ENCODE data around the gene PCNX2.

PCNX2 gene

GRCh38 chr1:233019083-233019482, 276.4 kb downstream of the PCNX2 start:
- no peak for DNase-seq
- Histone ChIP-seq H3K36me3 (no peaks in the 10 kb centered on the region), H3K4me1 (no peaks in the 10 kb centered on the region), H3K9me3 (no peaks in the 10 kb centered on the region), H3K4me3 (no peak overlapping the region), H3K27me3 (no peaks in the 10 kb centered on the region), H3K27ac (no peak overlapping the region)
- no peak for TF ChIP-seq CTCF (IDR thresholded peaks at IDR 0.05)
- intact Hi-C loops (cut with DNase I; ENCODE audit: low total_unique reads): no loop called here

GRCh38 chr1:233016798-233017197, 278.7 kb downstream of the PCNX2 start:
- H3K4me3 ChIP-seq: no peak overlapping the region
- no peak for DNase-seq
- intact Hi-C loops (cut with DNase I; ENCODE audit: low total_unique reads): no loop called here
- H3K9me3 ChIP-seq: no peaks in the 10 kb centered on the region
- TF ChIP-seq CTCF (IDR thresholded peaks at IDR 0.05): no peak
- no peak overlapping the region for H3K27ac ChIP-seq
- H3K4me1 ChIP-seq: no peaks in the 10 kb centered on the region
- H3K27me3 ChIP-seq: no peaks in the 10 kb centered on the region
- H3K36me3 ChIP-seq: peaks cover 0 to 15% (median 0%) of the 10 kb centered on the region in 3 donors

DNA sequence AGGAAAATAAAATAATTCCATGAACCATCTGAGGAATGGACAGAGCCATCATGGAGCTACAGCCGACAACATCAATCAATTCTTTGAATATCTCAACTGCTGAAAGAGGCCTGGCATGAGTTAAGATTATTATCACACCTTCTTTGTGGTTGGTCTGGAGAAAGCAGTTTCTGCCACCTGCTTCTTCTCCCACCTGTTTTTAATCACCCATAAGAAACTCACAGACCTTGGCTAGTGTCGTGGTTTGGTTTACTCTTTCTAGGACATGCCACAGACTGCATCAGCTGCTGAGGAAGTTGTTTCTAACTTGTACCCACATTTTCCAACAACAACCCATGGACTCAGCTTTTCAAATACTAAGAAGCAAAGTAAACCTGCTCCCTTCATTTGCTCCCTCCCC, 279.6 kb downstream of the PCNX2 start:
- no peak for DNase-seq
- Histone ChIP-seq H3K36me3 (peaks cover 0 to 16% (median 0%) of the 10 kb centered on the region in 3 donors), H3K27me3 (no peaks in the 10 kb centered on the region), H3K27ac (no peak overlapping the region), H3K9me3 (no peaks in the 10 kb centered on the region), H3K4me1 (no peaks in the 10 kb centered on the region), H3K4me3 (no peak overlapping the region)
- intact Hi-C loops (cut with DNase I; ENCODE audit: low total_unique reads): no loop called here
- TF ChIP-seq CTCF (IDR thresholded peaks at IDR 0.05): no peak

GRCh38 chr1:233012021-233012420, 283.5 kb downstream of the PCNX2 start:
- H3K4me3 ChIP-seq: no peak overlapping the region
- H3K4me1 ChIP-seq: no peaks in the 10 kb centered on the region
- no peaks in the 10 kb centered on the region for H3K27me3 ChIP-seq
- peaks cover 0 to 16% (median 0%) of the 10 kb centered on the region in 3 donors for H3K36me3 ChIP-seq
- intact Hi-C loops (cut with DNase I; ENCODE audit: low total_unique reads): no loop called here
- no peak overlapping the region for H3K27ac ChIP-seq
- no peak for TF ChIP-seq CTCF (IDR thresholded peaks at IDR 0.05)
- H3K9me3 ChIP-seq: no peaks in the 10 kb centered on the region
- DNase-seq: no peak

GRCh38 chr1:233010146-233010545, 285.4 kb downstream of the PCNX2 start:
- no peaks in the 10 kb centered on the region for H3K9me3 ChIP-seq
- H3K36me3 ChIP-seq: peaks cover 0 to 16% (median 0%) of the 10 kb centered on the region in 3 donors
- intact Hi-C loops (cut with DNase I; ENCODE audit: low total_unique reads): no loop called here
- no peak for DNase-seq
- no peak overlapping the region for H3K27ac ChIP-seq
- no peak for TF ChIP-seq CTCF (IDR thresholded peaks at IDR 0.05)
- no peak overlapping the region for H3K4me3 ChIP-seq
- no peaks in the 10 kb centered on the region for H3K4me1 ChIP-seq
- no peaks in the 10 kb centered on the region for H3K27me3 ChIP-seq

DNA sequence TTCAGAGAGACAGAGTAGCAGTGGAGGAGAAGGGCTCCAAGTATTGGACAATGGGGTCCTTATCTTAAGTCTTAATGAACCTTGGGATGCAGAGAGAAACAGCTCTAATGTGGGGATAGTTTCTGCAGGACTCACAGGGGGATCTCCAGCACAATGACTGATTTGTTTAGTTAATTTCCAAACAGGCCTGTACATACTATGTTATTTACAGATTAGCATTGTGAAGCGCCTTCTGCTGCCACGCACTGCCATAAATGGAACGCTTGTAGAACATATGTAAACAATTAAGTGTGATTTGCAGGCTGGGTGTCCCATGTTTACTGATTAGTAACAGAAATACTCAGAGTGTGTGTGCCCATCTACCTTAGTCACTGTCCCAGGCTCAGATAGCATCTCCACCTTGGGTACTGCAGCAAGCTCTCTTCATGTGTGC, 289.0 kb downstream of the PCNX2 start:
- no peak overlapping the region for H3K4me3 ChIP-seq
- TF ChIP-seq CTCF (IDR thresholded peaks at IDR 0.05): no peak
- H3K36me3 ChIP-seq: no peaks in the 10 kb centered on the region
- no peaks in the 10 kb centered on the region for H3K27me3 ChIP-seq
- no peaks in the 10 kb centered on the region for H3K9me3 ChIP-seq
- H3K4me1 ChIP-seq: no peaks in the 10 kb centered on the region
- H3K27ac ChIP-seq: no peak overlapping the region
- intact Hi-C loops (cut with DNase I; ENCODE audit: low total_unique reads): no loop called here
- no peak for DNase-seq

Measured in tibial artery (tissue), 4 donors.